Measurements from ENCODE around the gene KRTAP5-7.
"Not testable (repeated sequence)": the region's sequence is repeated elsewhere in the genome, so short reads cannot be mapped to it uniquely, and the experiment has no call there.

The KRTAP5-7 gene, protein sequence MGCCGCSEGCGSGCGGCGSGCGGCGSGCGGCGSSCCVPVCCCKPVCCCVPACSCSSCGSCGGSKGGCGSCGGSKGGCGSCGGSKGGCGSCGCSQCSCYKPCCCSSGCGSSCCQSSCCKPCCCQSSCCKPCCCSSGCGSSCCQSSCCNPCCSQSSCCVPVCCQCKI

DNA sequence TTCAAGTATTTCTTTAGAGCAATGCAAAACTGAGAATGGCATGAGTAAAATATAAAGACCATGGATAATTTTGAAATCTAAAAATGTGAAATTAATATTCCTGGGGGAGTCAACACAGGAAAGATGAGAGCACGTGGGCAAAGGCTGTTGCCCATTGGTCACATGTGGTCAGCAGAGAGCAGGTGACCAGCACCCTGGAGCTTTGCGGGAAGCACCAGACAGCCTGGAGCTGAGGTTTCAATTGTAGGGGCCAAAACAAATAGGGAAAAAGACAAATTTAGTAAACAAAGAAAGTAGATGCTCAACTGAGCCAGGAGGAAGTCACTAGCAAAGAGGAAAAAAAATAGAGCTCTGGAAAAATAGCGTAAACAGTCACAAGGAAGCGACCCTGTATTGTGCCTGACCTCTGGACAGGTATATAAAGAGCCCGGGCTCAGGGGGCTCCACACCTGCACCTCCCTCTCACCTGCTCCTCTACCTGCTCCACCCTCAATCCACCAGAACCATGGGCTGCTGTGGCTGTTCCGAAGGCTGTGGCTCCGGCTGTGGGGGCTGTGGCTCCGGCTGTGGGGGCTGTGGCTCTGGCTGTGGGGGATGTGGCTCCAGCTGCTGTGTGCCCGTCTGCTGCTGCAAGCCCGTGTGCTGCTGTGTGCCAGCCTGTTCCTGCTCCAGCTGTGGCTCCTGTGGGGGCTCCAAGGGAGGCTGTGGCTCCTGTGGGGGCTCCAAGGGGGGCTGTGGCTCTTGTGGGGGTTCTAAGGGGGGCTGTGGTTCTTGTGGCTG is at the start of gene KRTAP5-7:
KRTAP5-7 (plus strand) TSS at position 472 of the 780 bp plus-strand sequence; CDS start at position 506, 34 bp downstream.
- CTCF ChIA-PET; DNase-seq (ENCODE audit: low read depth, low spot score); POLR2A ChIA-PET; H3K4me3 ChIP-seq (ENCODE audit: low read depth, low read length): not testable (repeated sequence)

DNA sequence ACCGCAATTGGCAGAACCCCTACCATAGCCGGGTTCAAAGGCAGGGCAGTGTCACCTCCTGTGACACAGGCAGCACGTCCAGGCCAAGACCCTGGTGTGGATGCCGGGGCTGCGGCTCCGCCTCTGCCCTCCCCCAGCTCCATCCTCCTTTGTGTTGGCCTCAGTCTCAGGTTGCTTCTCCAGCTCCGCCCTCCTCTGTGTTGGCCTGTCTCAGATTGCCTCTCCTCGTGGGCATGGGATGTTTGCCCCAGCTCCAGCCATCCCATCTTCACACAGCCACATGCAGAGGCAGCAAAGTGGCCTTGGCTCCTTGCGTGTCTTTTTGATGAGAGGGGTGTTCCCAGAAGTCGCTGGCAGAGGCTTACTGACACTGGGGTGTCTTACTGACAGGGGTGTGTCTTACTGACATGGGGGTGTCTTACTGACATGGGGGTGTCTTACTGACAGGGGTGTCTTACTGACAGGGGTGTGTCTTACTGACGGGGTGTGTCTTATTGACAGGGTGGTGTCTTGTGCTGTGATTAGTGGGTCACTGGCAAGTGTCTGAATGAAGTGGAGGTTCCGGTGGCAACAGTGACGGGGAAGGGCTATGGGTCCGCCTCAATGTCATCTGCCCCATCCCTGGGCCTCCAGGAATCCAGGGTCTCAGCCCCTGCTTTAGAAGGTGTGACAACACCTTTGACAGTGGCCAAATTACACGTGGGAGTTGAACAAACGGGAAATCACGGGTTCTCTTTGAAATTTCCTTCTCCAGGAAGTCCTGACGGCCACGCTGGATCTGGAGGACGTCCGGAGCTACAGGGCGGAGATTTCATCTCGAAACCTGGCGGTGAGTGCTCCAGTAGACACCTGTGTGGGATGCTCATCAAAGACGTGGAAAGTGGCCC is 49.2 kb upstream of the KRTAP5-7 start:
- ChIA-PET CTCF (no interaction called here), POLR2A (no interaction called here)
- no peak for DNase-seq (ENCODE audit: low read depth, low spot score)
- TF ChIP-seq, protein P1, sequence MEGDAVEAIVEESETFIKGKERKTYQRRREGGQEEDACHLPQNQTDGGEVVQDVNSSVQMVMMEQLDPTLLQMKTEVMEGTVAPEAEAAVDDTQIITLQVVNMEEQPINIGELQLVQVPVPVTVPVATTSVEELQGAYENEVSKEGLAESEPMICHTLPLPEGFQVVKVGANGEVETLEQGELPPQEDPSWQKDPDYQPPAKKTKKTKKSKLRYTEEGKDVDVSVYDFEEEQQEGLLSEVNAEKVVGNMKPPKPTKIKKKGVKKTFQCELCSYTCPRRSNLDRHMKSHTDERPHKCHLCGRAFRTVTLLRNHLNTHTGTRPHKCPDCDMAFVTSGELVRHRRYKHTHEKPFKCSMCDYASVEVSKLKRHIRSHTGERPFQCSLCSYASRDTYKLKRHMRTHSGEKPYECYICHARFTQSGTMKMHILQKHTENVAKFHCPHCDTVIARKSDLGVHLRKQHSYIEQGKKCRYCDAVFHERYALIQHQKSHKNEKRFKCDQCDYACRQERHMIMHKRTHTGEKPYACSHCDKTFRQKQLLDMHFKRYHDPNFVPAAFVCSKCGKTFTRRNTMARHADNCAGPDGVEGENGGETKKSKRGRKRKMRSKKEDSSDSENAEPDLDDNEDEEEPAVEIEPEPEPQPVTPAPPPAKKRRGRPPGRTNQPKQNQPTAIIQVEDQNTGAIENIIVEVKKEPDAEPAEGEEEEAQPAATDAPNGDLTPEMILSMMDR (IDR thresholded peaks at IDR 0.05; ENCODE audit: insufficient read depth, low read length, missing control alignments), result no peak
- H3K4me3 ChIP-seq (ENCODE audit: low read depth, low read length), result no peak overlapping the region

DNA sequence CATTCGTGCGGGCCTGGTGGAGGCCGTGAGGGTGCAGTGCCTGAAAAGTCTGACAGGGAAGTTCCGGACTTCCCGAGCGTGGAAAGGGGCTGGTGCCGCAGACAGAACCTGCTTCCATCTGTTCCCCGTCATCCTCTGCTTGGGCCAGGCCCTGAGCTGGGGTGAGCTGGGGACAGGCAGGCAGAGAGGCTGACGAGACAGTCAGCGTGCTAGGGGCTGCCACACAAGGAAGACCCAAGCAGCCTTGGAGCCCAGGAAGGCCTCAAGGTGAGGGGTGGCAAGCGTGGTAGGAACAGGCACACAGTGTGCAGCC is 48.6 kb upstream of the KRTAP5-7 start:
- TF ChIP-seq, protein P1 (IDR thresholded peaks at IDR 0.05; ENCODE audit: insufficient read depth, low read length, missing control alignments), result no peak
- H3K4me3 ChIP-seq (ENCODE audit: low read depth, low read length), result no peak overlapping the region
- CTCF ChIA-PET, result no interaction called here
- POLR2A ChIA-PET, result no interaction called here
- no peak for DNase-seq (ENCODE audit: low read depth, low spot score)

DNA sequence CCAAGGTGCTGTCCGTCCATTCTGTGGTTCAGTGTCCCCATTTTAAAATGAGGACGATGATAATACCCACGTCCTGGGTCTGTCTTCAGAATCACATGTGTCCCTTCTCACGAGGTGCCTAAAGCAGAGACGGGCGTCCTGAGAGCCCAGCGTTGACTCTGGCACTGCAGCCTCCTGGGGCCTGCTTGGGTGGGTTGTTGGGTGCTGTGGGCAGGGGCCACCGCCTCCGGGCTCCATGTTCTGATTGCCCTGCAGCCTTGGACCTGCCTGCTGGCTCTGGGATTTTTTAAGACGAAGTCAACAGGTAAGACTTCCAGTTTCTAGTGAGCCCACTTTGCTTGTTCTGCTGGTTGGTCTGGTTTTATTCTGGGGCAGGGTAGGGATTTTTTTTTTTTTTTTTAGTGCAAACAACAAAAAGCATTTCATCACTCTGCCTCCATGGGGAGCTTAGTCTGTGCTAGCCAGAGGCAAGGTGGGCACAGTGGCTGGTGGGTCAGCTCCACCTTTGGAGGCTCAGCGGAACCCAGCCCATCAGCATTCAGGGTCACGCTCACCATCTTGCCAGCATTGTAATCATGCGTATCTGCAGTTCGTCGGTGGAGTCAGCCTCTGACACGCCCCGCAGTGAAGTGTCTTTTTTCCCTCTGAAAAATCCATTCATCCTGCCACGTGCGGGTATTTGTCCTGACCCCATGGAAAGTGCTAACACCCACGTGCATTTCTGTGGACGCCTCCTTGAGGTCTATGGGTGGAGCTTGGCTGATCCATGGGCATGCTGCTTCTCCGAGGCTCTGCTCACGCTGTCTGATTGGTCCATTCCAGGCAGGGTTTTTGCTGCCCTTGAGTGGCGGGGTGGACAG is 45.7 kb upstream of the KRTAP5-7 start:
- CTCF ChIA-PET, result no interaction called here
- no peak overlapping the region for H3K4me3 ChIP-seq (ENCODE audit: low read depth, low read length)
- DNase-seq (ENCODE audit: low read depth, low spot score), result no peak
- TF ChIP-seq, protein P1 (IDR thresholded peaks at IDR 0.05; ENCODE audit: insufficient read depth, low read length, missing control alignments), result no peak
- POLR2A ChIA-PET, result no interaction called here

DNA sequence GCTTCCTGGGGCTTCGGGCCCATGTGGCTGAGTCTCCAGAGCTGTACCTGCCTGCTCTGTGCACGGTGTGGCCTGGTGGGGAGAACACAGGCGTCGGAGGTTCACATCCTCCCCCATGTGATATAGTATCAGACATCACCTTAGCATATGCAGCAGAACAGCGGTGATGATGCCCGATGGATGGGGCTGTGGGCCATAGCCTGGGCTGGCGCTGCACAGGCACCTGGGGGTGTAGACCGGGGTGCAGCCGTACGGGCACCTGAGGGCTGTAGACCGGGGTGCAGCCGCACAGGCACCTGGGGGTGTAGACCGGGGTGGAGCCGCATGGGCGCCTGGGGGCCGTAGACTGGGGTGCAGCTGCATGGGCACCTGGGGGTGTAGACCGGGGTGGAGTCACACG is 44.9 kb upstream of the KRTAP5-7 start:
- no peak overlapping the region for H3K4me3 ChIP-seq (ENCODE audit: low read depth, low read length)
- ChIA-PET POLR2A (no interaction called here), CTCF (no interaction called here)
- TF ChIP-seq, protein P1 (IDR thresholded peaks at IDR 0.05; ENCODE audit: insufficient read depth, low read length, missing control alignments), result no peak
- DNase-seq (ENCODE audit: low read depth, low spot score), result no peak

DNA sequence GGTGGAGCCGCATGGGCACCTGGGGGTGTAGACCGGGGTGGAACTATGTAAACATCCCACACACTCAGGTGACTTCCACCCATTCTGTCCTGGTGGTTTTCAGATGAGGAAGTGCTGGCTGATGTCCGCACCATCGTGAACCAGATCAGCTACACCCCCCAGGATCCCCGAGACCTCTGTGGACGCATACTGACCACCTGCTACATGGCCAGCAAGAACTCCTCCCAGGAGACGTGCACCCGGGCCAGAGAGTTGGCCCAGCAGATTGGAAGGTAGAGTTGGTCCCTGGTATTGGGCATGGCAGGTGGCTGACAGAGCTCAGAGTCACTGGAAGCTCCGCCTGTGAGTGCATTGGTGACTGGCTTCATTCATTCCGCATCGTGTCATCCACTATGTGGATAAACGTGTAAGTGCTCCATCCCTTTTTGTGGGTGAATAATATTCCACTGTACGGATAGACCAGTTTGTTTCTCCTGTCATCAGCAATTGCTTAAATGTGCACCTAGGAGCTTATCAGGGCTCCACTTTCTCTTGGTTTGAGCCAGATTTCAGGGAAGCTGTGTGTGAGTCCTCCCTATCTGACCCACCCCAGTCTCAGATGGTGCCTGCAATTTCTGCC is 44.2 kb upstream of the KRTAP5-7 start:
- TF ChIP-seq, protein P1 (IDR thresholded peaks at IDR 0.05; ENCODE audit: insufficient read depth, low read length, missing control alignments), result no peak
- DNase-seq (ENCODE audit: low read depth, low spot score), result no peak
- ChIA-PET POLR2A (no interaction called here), CTCF (no interaction called here)
- no peak overlapping the region for H3K4me3 ChIP-seq (ENCODE audit: low read depth, low read length)
